ENCODE results near the gene FAM98C.

DNA sequence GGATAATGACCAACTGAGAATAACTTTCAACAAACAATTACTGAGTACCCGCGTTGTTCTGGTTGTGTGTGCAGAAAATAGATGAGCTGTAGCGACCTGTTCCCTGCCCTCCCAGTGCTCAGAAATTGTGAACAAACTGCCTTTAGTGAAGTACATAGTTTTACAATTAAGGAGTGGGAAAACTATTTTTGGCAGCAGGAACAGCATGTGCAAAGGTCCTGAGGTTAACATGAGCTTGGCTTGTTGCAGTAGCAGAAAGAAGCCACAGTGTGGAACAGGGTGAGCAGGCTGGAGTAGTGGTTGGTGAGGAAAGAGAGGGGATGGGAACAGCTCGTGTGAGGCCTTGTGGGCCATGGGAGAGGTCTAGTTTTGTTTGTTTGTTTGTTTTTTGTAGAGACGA, 46.6 kb downstream of the FAM98C start:
- TF ChIP-seq, protein P1, sequence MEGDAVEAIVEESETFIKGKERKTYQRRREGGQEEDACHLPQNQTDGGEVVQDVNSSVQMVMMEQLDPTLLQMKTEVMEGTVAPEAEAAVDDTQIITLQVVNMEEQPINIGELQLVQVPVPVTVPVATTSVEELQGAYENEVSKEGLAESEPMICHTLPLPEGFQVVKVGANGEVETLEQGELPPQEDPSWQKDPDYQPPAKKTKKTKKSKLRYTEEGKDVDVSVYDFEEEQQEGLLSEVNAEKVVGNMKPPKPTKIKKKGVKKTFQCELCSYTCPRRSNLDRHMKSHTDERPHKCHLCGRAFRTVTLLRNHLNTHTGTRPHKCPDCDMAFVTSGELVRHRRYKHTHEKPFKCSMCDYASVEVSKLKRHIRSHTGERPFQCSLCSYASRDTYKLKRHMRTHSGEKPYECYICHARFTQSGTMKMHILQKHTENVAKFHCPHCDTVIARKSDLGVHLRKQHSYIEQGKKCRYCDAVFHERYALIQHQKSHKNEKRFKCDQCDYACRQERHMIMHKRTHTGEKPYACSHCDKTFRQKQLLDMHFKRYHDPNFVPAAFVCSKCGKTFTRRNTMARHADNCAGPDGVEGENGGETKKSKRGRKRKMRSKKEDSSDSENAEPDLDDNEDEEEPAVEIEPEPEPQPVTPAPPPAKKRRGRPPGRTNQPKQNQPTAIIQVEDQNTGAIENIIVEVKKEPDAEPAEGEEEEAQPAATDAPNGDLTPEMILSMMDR (conservative IDR thresholded peaks at IDR 0.05) = no peak
- TF ChIP-seq ZFX (IDR thresholded peaks at IDR 0.05) = no peak
